Heart right ventricle (tissue), 16 donors: ENCODE data around the gene C3orf33. TPM values are rescaled to one million over a fixed set of nuclear protein-coding genes. Genes with fewer than 3 reads are reported as not detected.

Experiments used
- ATAC-seq, 8 donors: fragments of 200-7000 bp; cut with Tn5 transposase; one replicate each; pipeline ENCODE4 v1.9.1; 2020; ENCODE audit warnings: mild to moderate bottlenecking in 8 of 8, moderate library complexity in 8 of 8, moderate number of reproducible peaks in 1 of 8
- DNase-seq, 2 donors: peaks; one replicate each; pipeline ENCODE4 v3.0.0-alpha.2; 2020
- H3K27ac ChIP-seq, 10 donors: fragments of 200-600 bp; sonication (generic) in 2 of 10; one replicate each; pipeline versions ENCODE4 v1.5.0 to v1.8.0; 2020 to 2022; ENCODE audit warnings: mild to moderate bottlenecking in 3 of 10
- H3K27me3 ChIP-seq, 7 donors: fragments of 200-600 bp; one replicate each; pipeline ENCODE4 v1.8.0; 2021 to 2022; ENCODE audit warnings: mild to moderate bottlenecking in 2 of 7
- H3K36me3 ChIP-seq, 9 donors: fragments of 200-600 bp; sonication (generic) in 1 of 9; one replicate each; pipeline versions ENCODE4 v1.5.0 to v1.8.0; 2020 to 2022; ENCODE audit warnings: mild to moderate bottlenecking in 2 of 9
- H3K4me1 ChIP-seq, 9 donors: fragments of 200-600 bp; sonication (generic) in 1 of 9; one replicate each; pipeline versions ENCODE4 v1.5.0 to v1.8.0; 2020 to 2022; ENCODE audit warnings: mild to moderate bottlenecking in 4 of 9
- H3K4me3 ChIP-seq, 10 donors: fragments of 200-600 bp; sonication (generic) in 2 of 10; one replicate each; pipeline versions ENCODE4 v1.5.0 to v1.8.0; 2020 to 2022; ENCODE audit warnings: mild to moderate bottlenecking in 7 of 10, moderate library complexity in 2 of 10
- H3K9me3 ChIP-seq, 11 donors: fragments of 200-600 bp in 10 of 11; sonication (generic) in 2 of 11; one replicate each; pipeline versions ENCODE4 v1.5.0 to v1.8.0; 2013 to 2022; ENCODE audit warnings: mild to moderate bottlenecking in 2 of 11, control low read depth in 1 of 11, moderate library complexity in 1 of 11
- WGBS, 2 donors: extraction: QIAGEN DNeasy Blood & Tissue Kit; methylation state at CpG; one replicate each; pipeline ENCODE4 v1.1.7; 2013; ENCODE audit warnings: inconsistent platforms in 1 of 2; 5-methylcytosine and 5-hydroxymethylcytosine counted together
- intact Hi-C, 10 donors: fragments of 100-400 bp; cut with DNase I; formaldehyde crosslinking; loops; one replicate each; pipeline versions ENCODE4 v1.11.1 to v1.14.2; 2022
- polyA plus RNA-seq, 2 donors: library from polyadenylated mRNA; stranded (reverse); fragments of 200-250 nt; gene quantifications; one replicate each; pipeline ENCODE4 v1.2.3, GENCODE V29; 2013
- total RNA-seq, 10 donors: library from RNA; stranded (reverse); fragmentation: NEBNext Ultra II Directional in 3 of 10; extraction: Animal tissue kit (Norgen Biotek cat#: 25700) in 3 of 10; gene quantifications; one replicate each; pipeline versions ENCODE4 v1.2.1 to v1.2.4, GENCODE V29; 2021 to 2023
- TF ChIP-seq, protein P1 (sequence below), 9 donors: fragments of 200-600 bp; sonication (generic) in 2 of 9; IDR thresholded peaks; one replicate each; pipeline versions ENCODE4 v1.5.0 to v1.8.0; 2021 to 2022; ENCODE audit warnings: antibody characterized with exemption in 9 of 9, mild to moderate bottlenecking in 5 of 9, moderate library complexity in 1 of 9
- donor health status: Arrhythmogenic right ventricular cardiomyopathy.
- donor health status: ischemic (EF 13 %, LVEDD 7.1; RV severe dilation, severe dysfunction).
- donor health status: healthy with polysubstance abuse.
- donor health status: DM: no; HTN: yes; CAD: no.
- donor health status: DM: no; HTN: no; CAD: no.
- donor health status: ischemic (EF 25% LVEDD 6.9; RV normal size, moderate dysfunction).
- donor health status: ischemic (EF 25% LVEDD 5.7; RV mildly dilated, moderate dysfunction).
- donor health status: healthy.
- donor health status: DM: yes; HTN: yes; CAD: no.
- donor health status: Ischemic cardiomyopathy.
- donor health status: ischemic (EF 35%, LVEDD 5.7; RV mildly dilated, moderate dysfunction).
- donor health status: nonischemic (EF 11% LVEDD 7.7; RV severe dilation, severe dysfunction).
- donor health status: DM: yes; HTN: yes; CAD: no.
- donor health status: PGD.
- donor health status: ischemic (EF 29% LVEDD 5.4; RV normal size, mild dysfunction).
- donor health status: nonischemic (EF 23%, LVEDD 6.1; RV moderate dilation, normal function).

C3orf33 gene
- total and polyA plus RNA-seq, 12 donors = 2.3 to 8.5 (median 5.8) TPM

DNA sequence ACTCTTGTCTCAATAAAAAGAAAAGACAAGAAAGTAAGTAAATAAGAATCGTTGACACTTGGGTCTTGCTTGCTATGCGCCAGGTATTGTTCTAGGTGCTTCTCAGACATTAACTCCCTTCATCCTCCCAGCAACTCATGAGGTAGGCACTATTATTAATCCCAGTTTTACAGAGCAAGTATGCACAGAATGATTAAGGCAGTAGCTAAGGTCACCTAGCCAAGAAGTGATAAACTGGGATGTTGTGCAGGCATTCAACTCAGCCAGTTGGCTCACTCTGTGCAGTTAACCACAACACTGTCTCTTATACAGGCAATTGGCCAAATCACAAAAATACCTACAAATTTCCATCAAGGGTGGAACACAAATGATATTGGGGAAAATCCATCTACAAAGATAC is 1.7 kb upstream of the C3orf33 start:
- DNase-seq = peak in 1 of 2 donors; percentile 16
- peak in 5 of 8 donors; percentile 39 to 71 (median 63) for ATAC-seq
- H3K27me3 ChIP-seq = no peaks in the 10 kb centered on the region
- H3K27ac ChIP-seq = peak overlapping the region in 6 of 10 donors; percentile 30 to 73 (median 54)
- H3K4me1 ChIP-seq = peaks cover 0 to 31% (median 4%) of the 10 kb centered on the region in 9 donors
- WGBS, 2 donors = 88 to 93% methylated on average over 2 of the region's 2 CpGs
- intact Hi-C loops = loop anchor here in 8 of 10 donors (5.0 to 10.0 kb wide), 5 partner anchors 39 to 64 kb away; partner anchors contain the start of genes SLC33A1 (in 4 of the 8) and GMPS (in 2 of the 8)
- TF ChIP-seq, protein P1, sequence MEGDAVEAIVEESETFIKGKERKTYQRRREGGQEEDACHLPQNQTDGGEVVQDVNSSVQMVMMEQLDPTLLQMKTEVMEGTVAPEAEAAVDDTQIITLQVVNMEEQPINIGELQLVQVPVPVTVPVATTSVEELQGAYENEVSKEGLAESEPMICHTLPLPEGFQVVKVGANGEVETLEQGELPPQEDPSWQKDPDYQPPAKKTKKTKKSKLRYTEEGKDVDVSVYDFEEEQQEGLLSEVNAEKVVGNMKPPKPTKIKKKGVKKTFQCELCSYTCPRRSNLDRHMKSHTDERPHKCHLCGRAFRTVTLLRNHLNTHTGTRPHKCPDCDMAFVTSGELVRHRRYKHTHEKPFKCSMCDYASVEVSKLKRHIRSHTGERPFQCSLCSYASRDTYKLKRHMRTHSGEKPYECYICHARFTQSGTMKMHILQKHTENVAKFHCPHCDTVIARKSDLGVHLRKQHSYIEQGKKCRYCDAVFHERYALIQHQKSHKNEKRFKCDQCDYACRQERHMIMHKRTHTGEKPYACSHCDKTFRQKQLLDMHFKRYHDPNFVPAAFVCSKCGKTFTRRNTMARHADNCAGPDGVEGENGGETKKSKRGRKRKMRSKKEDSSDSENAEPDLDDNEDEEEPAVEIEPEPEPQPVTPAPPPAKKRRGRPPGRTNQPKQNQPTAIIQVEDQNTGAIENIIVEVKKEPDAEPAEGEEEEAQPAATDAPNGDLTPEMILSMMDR (IDR thresholded peaks at IDR 0.05) = no peak
- peaks cover 0 to 14% (median 0%) of the 10 kb centered on the region in 9 donors for H3K36me3 ChIP-seq
- H3K9me3 ChIP-seq = no peaks in the 10 kb centered on the region
- H3K4me3 ChIP-seq = no peak overlapping the region

DNA sequence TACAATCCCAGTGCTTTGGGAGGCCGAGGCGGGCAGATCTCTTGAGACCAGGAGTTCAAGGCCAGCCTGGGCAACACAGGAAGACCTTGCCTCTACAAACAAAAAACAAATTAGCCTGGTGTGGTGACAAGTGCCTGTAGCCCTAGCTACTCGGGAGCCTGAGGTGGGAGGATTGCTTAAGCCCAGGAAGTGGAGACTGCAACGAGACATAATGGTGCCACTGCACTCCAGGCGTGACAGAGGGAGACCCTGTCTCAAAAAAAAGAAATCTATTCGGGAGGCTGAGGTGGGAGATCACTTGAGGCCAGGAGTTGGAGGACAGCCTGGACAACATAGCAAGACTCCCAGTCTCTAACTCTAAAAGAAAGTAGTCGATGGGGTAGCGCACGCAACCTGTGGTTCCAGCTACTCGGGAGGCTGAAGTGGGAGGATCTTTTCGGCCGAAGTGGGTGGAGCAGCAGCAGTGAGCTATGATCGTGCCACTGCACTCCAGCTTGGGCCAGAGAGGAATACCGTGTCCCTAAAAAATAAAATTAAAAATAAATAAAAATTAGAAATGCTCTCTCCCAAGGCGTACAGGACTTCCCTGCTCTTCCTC is 775 bp downstream of the C3orf33 start:
- intact Hi-C loops = loop anchor here in 8 of 10 donors (5.0 to 10.0 kb wide), 5 partner anchors 42 to 67 kb away; partner anchors contain the start of genes SLC33A1 (in 4 of the 8) and GMPS (in 2 of the 8)
- H3K4me3 ChIP-seq = peak overlapping the region; percentile 40 to 93 (median 70)
- peaks cover 0 to 31% (median 4%) of the 10 kb centered on the region in 9 donors for H3K4me1 ChIP-seq
- H3K27ac ChIP-seq = peak overlapping the region in 9 of 10 donors; percentile 43 to 93 (median 85)
- H3K36me3 ChIP-seq = peaks cover 0 to 32% (median 0%) of the 10 kb centered on the region in 9 donors
- ATAC-seq = peak; percentile 25 to 72 (median 55)
- H3K27me3 ChIP-seq = no peaks in the 10 kb centered on the region
- TF ChIP-seq, protein P1 (IDR thresholded peaks at IDR 0.05) = no peak
- WGBS, 2 donors = 47 to 61% methylated on average over 15 of the region's 15 CpGs
- no peaks in the 10 kb centered on the region for H3K9me3 ChIP-seq
- DNase-seq = peak in 1 of 2 donors; percentile 23

DNA sequence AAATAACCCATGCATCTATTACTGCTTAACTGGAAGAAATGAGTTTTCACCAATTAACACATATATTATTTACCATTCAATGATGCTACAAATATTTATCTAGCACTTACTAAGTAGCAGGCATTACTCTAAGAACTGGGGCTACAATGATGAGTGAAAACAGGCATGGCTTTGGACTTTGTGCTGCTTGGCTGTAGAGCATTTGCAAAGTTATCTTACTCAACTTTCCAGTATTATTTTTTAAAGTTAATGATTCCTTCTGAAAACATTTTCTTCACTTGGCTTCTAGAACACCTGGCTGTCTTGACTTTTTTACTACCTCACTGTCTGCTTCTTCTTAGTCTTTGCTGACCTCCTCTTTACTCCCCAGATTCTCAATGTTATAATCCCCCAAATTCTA is 1.8 kb downstream of the C3orf33 start:
- intact Hi-C loops = loop anchor here in 2 of 10 donors (10.0 kb wide), 2 partner anchors 50 to 60 kb away; partner anchors contain the start of gene SLC33A1 (in 1 of the 2)
- H3K9me3 ChIP-seq = no peaks in the 10 kb centered on the region
- no peak for ATAC-seq
- no peak overlapping the region for H3K27ac ChIP-seq
- H3K27me3 ChIP-seq = no peaks in the 10 kb centered on the region
- TF ChIP-seq, protein P1 (IDR thresholded peaks at IDR 0.05) = no peak
- H3K36me3 ChIP-seq = peaks cover 0 to 42% (median 3%) of the 10 kb centered on the region in 9 donors
- no peak overlapping the region for H3K4me3 ChIP-seq
- peaks cover 0 to 31% (median 4%) of the 10 kb centered on the region in 9 donors for H3K4me1 ChIP-seq
- no peak for DNase-seq

DNA sequence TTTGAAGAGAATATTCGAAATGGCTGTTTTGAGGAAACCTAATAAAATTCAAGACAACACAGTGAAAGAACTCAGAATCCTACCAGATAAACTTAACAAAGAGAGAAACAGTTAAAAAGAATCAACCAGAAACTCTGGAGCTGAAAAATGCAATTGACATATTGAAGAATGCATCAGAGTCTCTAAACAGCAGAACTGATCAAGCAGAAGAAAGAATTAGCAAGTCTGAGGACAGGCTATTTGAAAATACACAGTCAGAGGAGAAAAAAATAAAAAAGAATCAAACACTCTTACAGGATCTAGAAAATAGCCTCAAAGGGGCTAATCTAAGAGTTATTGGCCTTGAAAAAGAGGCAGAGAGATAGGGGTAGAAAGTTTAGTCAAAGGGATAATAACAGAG is 13.5 kb downstream of the C3orf33 start:
- intact Hi-C loops = no loop called here
- TF ChIP-seq, protein P1 (IDR thresholded peaks at IDR 0.05) = no peak
- 82 to 87% methylated on average over 1 of the region's 1 CpG for WGBS, 2 donors

More for the DNA sequence above, 13.5 kb downstream of the C3orf33 start:
- no peak overlapping the region for H3K4me3 ChIP-seq
- DNase-seq (no peak), ATAC-seq (no peak)
- H3K36me3 ChIP-seq = peaks cover 0 to 47% (median 7%) of the 10 kb centered on the region in 9 donors
- no peaks in the 10 kb centered on the region for H3K27me3 ChIP-seq
- H3K4me1 ChIP-seq = no peaks in the 10 kb centered on the region
- H3K9me3 ChIP-seq = peaks cover 0 to 17% (median 0%) of the 10 kb centered on the region in 11 donors
- no peak overlapping the region for H3K27ac ChIP-seq
